ENCODE results near the gene RNF123. TPM values are rescaled to one million over a fixed set of nuclear protein-coding genes. Genes with fewer than 3 reads are reported as not detected.

Gene RNF123
- polyA plus RNA-seq, 4 donors: 32.1 to 45.3 (median 39.0) TPM

- no peak for DNase-seq (ENCODE audit: low read depth in 4 of 4, low spot score in 2 of 4)
Measured at GRCh38 chr3:49700014-49700413, 10.7 kb downstream of the RNF123 start.

GRCh38 chr3:49700453-49701128, 11.2 kb downstream of the RNF123 start:
- DNase-seq (ENCODE audit: low read depth in 4 of 4, low spot score in 2 of 4): no peak

GRCh38 chr3:49701388-49702077, 12.2 kb downstream of the RNF123 start:
- DNase-seq (ENCODE audit: low read depth in 4 of 4, low spot score in 2 of 4): no peak

GRCh38 chr3:49702672-49703071, 13.3 kb downstream of the RNF123 start:
- no peak for DNase-seq (ENCODE audit: low read depth in 4 of 4, low spot score in 2 of 4)

- no peak for DNase-seq (ENCODE audit: low read depth in 4 of 4, low spot score in 2 of 4)
Measured at GRCh38 chr3:49703443-49703927, 14.1 kb downstream of the RNF123 start.

GRCh38 chr3:49703956-49704355, 14.6 kb downstream of the RNF123 start:
- no peak for DNase-seq (ENCODE audit: low read depth in 4 of 4, low spot score in 2 of 4)

GRCh38 chr3:49704629-49705028, 15.3 kb downstream of the RNF123 start:
- no peak for DNase-seq (ENCODE audit: low read depth in 4 of 4, low spot score in 2 of 4)

GRCh38 chr3:49705390-49705960, 16.1 kb downstream of the RNF123 start:
- no peak for DNase-seq (ENCODE audit: low read depth in 4 of 4, low spot score in 2 of 4)

- DNase-seq (ENCODE audit: low read depth in 4 of 4, low spot score in 2 of 4): no peak
Measured at GRCh38 chr3:49706456-49707112, 17.2 kb downstream of the RNF123 start.

GRCh38 chr3:49707113-49707480, 17.7 kb downstream of the RNF123 start:
- DNase-seq (ENCODE audit: low read depth in 4 of 4, low spot score in 2 of 4): no peak

- DNase-seq (ENCODE audit: low read depth in 4 of 4, low spot score in 2 of 4): no peak
Measured at GRCh38 chr3:49709852-49710251, 20.5 kb downstream of the RNF123 start.

- no peak for DNase-seq (ENCODE audit: low read depth in 4 of 4, low spot score in 2 of 4)
Measured at GRCh38 chr3:49711489-49711888, 22.1 kb downstream of the RNF123 start.

- DNase-seq (ENCODE audit: low read depth in 4 of 4, low spot score in 2 of 4): no peak
Measured at GRCh38 chr3:49712166-49712565, 22.8 kb downstream of the RNF123 start.

- DNase-seq (ENCODE audit: low read depth in 4 of 4, low spot score in 2 of 4): no peak
Measured at GRCh38 chr3:49712631-49713317, 23.4 kb downstream of the RNF123 start.

GRCh38 chr3:49713336-49714105, 24.2 kb downstream of the RNF123 start:
- no peak for DNase-seq (ENCODE audit: low read depth in 4 of 4, low spot score in 2 of 4)

GRCh38 chr3:49714728-49715550, 25.6 kb downstream of the RNF123 start:
- DNase-seq (ENCODE audit: low read depth in 4 of 4, low spot score in 2 of 4): no peak

GRCh38 chr3:49715611-49716121, 26.3 kb downstream of the RNF123 start:
- DNase-seq (ENCODE audit: low read depth in 4 of 4, low spot score in 2 of 4): no peak

- DNase-seq (ENCODE audit: low read depth in 4 of 4, low spot score in 2 of 4): no peak
Measured at GRCh38 chr3:49716169-49716568, 26.8 kb downstream of the RNF123 start.

GRCh38 chr3:49716691-49717210, 27.4 kb downstream of the RNF123 start:
- no peak for DNase-seq (ENCODE audit: low read depth in 4 of 4, low spot score in 2 of 4)

Measured in left renal cortex interstitium (tissue), 4 donors.